ENCODE results near the gene SETD1A. TPM values are rescaled to one million over a fixed set of nuclear protein-coding genes. Genes with fewer than 3 reads are reported as not detected.
A peak's percentile ranks its signal among the peaks of the same experiment; 100 is the strongest.

The SETD1A gene
- total and polyA plus RNA-seq, 2 of the 4 experiments (the other 2 are of a cell fraction) = 0.54 to 5.8 TPM

DNA sequence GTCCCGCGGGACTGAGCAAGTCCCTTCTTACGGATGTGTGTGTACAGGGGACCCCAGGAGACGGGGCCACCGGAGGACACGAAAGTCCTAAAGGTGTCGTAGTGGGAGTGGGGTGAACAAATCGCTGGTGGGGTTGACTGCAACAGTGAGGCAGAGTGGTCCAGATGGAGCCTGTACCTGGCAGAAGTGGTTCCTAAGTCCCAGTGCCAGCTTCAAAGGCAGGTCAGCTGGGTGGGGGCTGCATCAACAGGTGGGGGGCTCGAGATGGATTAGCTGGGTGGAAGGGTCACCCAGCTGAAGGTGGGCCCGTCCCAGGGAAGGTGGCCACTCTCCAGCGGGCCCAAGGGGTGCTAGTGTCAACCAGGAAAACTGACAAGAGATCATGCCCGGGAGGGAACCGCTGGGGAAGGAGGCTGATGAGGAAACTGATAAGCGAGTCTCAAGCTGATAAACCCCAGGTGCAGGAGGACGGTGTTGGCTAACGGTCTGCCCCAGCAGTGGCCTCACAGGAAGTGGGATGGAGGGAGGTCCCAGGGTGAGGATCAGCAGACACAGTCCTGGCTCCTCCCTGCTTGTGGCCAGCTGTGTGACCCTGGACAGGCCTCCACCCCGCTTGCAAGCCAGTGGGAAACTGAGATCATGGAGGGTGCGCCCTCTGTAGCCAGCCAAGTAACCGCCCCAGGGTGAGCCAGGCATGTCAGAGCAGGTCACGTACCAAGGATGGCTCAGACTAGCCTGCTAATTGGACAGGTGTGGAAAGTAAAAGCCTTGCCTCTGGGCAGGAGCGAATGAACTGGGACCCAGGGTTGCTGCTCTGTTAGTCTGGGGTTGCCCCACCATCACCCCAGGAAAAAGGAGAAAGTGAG is 7.7 kb upstream of the SETD1A start:
- Histone ChIP-seq H3K36me3 (ENCODE audit: control insufficient read depth, insufficient read depth, low read length) (peaks cover 14% of the 10 kb centered on the region), H3K18ac (ENCODE audit: low read depth, low read length) (peak overlapping the region; percentile 3), H4K20me1 (ENCODE audit: insufficient read depth, low read length) (peaks cover 10% of the 10 kb centered on the region), H3K23ac (ENCODE audit: low read depth, low read length) (peak overlapping the region; percentile 97), H3K9ac (ENCODE audit: low read depth, low read length) (peak overlapping the region; percentile 74), H3K27ac (ENCODE audit: insufficient read depth, low read length) (peak overlapping the region; percentile 68), H3K14ac (replicated peaks; ENCODE audit: low read depth, low read length) (peak overlapping the region; percentile 94), H3K4me2 (ENCODE audit: low read depth, low read length) (peak overlapping the region; percentile 94), H2BK15ac (ENCODE audit: low read depth, low read length) (peak overlapping the region; percentile 15; the same call in 1 of the 3 replicates), H3K79me1 (ENCODE audit: low read depth in 1 of 2, low read length in 2 of 2) (peaks cover 10 to 39% of the 10 kb centered on the region in 2 experiments; a peak in 3 of 4 replicates), H3K4ac (ENCODE audit: low read depth, low read length) (peak overlapping the region; percentile 97), H3K4me1 (ENCODE audit: control insufficient read depth, insufficient read depth, low read length) (peaks cover 7% of the 10 kb centered on the region), H3K9me3 (ENCODE audit: control insufficient read depth, insufficient read depth, low read length) (no peaks in the 10 kb centered on the region), H3K9me1 (ENCODE audit: insufficient read depth, low read length) (peaks cover 11% of the 10 kb centered on the region; the same call in 1 of the 2 replicates), H4K91ac (ENCODE audit: insufficient read depth, low read depth, low read length) (peak overlapping the region; percentile 84), H3K27me3 (ENCODE audit: control insufficient read depth, insufficient read depth, low read length) (no peaks in the 10 kb centered on the region), H2BK20ac (ENCODE audit: low read depth, low read length) (peak overlapping the region; percentile 64), H4K8ac (ENCODE audit: low read depth in 2 of 2, low read length in 2 of 2) (peak overlapping the region; percentile 63 to 89), H2BK5ac (ENCODE audit: low read depth, low read length, poor library complexity, severe bottlenecking) (peak overlapping the region; percentile 53), H3K56ac (ENCODE audit: extremely low read depth, insufficient read depth, low read length) (no peak overlapping the region; the same call in 1 of the 2 replicates), H2AFZ (replicated peaks; ENCODE audit: low read length, poor library complexity) (peak overlapping the region; percentile 75), H4K5ac (ENCODE audit: low read depth, low read length) (peak overlapping the region; percentile 44), H2AK5ac (ENCODE audit: low read depth, low read length) (peak overlapping the region; percentile 93), H2AK9ac (replicated peaks; ENCODE audit: low read depth, low read length, poor library complexity) (peak overlapping the region; percentile 100), H3K4me3 (ENCODE audit: insufficient read depth, low read depth, low read length) (peak overlapping the region; percentile 79), H2BK120ac (ENCODE audit: low read depth, low read length) (peak overlapping the region; percentile 79)
- DNase-seq (peak; percentile 80), ATAC-seq (ENCODE audit: low read depth) (peak; percentile 47)
- dilution Hi-C loops (cut with HindIII; ENCODE audit: low sequenced_read_pairs, unreplicated experiment) = no loop called here
- BruUV-seq (replicated peaks) = no TSS peak
- in situ Hi-C loops (cut with MboI; ENCODE audit: low sequenced_read_pairs) = no loop called here
- ChIA-PET CTCF (no interaction called here), POLR2A (ENCODE audit: unreplicated experiment) (interaction anchor here (0.5 kb wide), 1 partner anchor 193 kb away, joined by 6 read pairs; no protein-coding TSS in a partner anchor)
- intact Hi-C loops (cut with micrococcal nuclease) = loop anchor here (5.0 to 10.0 kb wide), 3 partner anchors 125 to 915 kb away; partner anchors contain the start of genes ZNF646 and ZNF668
- 18% methylated on average over 12 of the region's 21 CpGs; no CpG with 5 or more reads in 1 of the 2 experiments for WGBS, 2 experiments (ENCODE audit: extremely low coverage in 2 of 2, insufficient read length in 1 of 2)
- TF ChIP-seq BHLHE40 (IDR thresholded peaks at IDR 0.05; ENCODE audit: low read depth, low read length) (no peak), RFX5 (IDR thresholded peaks at IDR 0.05; ENCODE audit: low read depth, low read length) (no peak), POLR2A (IDR thresholded peaks at IDR 0.05; ENCODE audit: low read depth, low read length) (peak; percentile 59; the same call in 1 of the 2 replicates), MAZ (IDR thresholded peaks at IDR 0.05; ENCODE audit: borderline replicate concordance, low read depth, low read length) (peak; percentile 53; the same call in 1 of the 2 replicates), ELK1 (IDR thresholded peaks at IDR 0.05; ENCODE audit: borderline replicate concordance, low read depth, low read length) (no peak)
- TF ChIP-seq, protein P1, sequence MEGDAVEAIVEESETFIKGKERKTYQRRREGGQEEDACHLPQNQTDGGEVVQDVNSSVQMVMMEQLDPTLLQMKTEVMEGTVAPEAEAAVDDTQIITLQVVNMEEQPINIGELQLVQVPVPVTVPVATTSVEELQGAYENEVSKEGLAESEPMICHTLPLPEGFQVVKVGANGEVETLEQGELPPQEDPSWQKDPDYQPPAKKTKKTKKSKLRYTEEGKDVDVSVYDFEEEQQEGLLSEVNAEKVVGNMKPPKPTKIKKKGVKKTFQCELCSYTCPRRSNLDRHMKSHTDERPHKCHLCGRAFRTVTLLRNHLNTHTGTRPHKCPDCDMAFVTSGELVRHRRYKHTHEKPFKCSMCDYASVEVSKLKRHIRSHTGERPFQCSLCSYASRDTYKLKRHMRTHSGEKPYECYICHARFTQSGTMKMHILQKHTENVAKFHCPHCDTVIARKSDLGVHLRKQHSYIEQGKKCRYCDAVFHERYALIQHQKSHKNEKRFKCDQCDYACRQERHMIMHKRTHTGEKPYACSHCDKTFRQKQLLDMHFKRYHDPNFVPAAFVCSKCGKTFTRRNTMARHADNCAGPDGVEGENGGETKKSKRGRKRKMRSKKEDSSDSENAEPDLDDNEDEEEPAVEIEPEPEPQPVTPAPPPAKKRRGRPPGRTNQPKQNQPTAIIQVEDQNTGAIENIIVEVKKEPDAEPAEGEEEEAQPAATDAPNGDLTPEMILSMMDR (conservative IDR thresholded peaks at IDR 0.05; ENCODE audit: low read depth, low read length) = no peak

All from IMR-90 (cell line).